ENCODE data around the gene SLC6A1.

GRCh38 chr3:10951295-10951926, 41.1 kb upstream of the SLC6A1 start:
- TF ChIP-seq, protein P1, sequence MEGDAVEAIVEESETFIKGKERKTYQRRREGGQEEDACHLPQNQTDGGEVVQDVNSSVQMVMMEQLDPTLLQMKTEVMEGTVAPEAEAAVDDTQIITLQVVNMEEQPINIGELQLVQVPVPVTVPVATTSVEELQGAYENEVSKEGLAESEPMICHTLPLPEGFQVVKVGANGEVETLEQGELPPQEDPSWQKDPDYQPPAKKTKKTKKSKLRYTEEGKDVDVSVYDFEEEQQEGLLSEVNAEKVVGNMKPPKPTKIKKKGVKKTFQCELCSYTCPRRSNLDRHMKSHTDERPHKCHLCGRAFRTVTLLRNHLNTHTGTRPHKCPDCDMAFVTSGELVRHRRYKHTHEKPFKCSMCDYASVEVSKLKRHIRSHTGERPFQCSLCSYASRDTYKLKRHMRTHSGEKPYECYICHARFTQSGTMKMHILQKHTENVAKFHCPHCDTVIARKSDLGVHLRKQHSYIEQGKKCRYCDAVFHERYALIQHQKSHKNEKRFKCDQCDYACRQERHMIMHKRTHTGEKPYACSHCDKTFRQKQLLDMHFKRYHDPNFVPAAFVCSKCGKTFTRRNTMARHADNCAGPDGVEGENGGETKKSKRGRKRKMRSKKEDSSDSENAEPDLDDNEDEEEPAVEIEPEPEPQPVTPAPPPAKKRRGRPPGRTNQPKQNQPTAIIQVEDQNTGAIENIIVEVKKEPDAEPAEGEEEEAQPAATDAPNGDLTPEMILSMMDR (IDR thresholded peaks at IDR 0.05), result no peak
- no peak for TF ChIP-seq POLR2A (IDR thresholded peaks at IDR 0.05)
